ENCODE data around the gene BICD1.

- no peak for TF ChIP-seq CTCF (conservative IDR thresholded peaks at IDR 0.05)
- TF ChIP-seq EZH2 (IDR thresholded peaks at IDR 0.05; ENCODE audit: low read depth) = no peak
Observed at GRCh38 chr12:32284561-32284960, 177.9 kb downstream of the BICD1 start.

All from PC-9 (cell line).